ENCODE results near the gene CEP164. TPM values are rescaled to one million over a fixed set of nuclear protein-coding genes. Genes with fewer than 3 reads are reported as not detected.

The CEP164 gene
- total RNA-seq, 1 donor from 2014 or later = 25.8 TPM

DNA sequence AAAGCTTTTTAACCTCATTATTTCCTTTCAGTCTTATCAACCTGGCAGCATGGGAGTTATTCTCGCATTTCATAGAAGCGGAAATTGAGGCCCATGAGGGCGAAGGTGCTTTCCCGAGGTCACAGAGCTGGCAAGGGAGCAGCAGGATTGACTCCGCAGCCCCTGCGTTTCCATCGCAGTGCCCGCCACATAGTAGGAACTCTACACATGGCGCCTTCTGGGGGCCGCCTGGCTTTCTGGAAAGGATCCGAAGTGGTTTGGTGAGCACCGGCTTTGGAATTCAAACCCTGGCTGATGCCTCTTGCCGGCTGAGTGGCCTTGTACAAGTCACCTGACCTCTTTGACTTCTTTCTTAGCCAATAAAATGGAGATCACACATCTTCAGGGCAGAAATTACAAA lies 93.4 kb downstream of the CEP164 start:
- DNase-seq = no peak

DNA sequence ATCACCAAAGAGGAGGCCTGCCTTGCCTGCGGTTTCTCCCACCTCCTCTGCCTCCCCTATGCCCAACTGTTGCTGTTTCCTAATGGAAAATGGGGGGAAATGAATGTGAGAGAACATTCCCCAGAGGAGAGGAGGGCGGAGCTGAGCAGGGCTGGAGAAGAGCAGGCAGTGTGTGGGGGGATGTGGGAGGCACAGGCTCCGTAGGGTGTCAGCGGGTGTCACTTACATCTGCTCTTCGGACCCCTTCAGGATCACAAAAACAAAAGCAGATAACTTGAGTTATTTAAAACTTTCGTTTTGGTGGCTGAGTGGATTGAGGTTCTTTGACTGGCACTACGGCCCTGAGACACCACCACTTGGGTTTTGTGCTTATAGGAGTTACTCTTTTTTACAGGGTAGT lies 93.8 kb downstream of the CEP164 start:
- no peak for DNase-seq

DNA sequence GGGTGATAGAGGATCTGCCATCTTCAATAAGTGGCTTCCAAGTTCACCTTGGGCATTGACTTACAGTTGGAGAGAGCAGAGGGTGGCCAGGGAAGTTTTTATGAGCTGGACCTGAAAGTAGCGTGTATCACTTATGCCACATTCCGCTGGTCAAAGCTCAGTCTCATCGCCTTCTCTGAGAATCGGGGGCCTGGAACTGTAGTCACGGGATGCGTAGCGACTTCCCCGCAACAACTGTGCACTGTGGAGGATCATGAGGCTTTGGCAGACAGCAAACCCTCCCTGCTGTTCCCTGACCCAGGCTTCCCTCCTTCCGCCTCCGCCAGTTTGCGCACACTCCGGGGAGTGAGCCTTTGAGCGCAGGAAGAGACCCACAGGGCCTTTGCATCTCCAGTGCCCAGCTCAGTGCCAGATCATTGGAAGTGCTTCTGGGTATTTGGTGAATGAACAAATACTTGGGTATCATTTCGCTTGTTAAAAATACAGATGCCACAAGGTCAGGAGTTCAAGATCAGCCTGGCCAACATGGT lies 95.5 kb downstream of the CEP164 start:
- no peak for DNase-seq

DNA sequence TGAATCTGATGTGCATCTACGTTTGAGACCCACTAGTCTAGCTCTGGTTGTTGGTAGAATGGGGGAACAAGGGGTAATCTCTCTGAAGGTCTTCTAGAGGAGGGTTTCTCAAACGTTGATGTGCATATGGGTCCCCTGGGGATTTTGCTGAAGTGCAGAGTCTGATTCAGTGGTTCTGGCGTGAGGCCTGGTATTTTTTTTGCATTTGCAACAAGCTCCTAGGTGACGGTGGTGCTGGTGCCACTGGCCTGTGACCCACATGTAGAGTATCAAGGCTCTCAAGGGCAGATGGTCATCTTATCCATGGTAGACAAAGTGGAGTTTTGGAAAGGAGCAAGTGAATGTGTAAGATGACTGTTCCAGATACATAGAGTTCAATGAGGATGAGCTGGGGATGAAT lies 97.1 kb downstream of the CEP164 start:
- DNase-seq = no peak

DNA sequence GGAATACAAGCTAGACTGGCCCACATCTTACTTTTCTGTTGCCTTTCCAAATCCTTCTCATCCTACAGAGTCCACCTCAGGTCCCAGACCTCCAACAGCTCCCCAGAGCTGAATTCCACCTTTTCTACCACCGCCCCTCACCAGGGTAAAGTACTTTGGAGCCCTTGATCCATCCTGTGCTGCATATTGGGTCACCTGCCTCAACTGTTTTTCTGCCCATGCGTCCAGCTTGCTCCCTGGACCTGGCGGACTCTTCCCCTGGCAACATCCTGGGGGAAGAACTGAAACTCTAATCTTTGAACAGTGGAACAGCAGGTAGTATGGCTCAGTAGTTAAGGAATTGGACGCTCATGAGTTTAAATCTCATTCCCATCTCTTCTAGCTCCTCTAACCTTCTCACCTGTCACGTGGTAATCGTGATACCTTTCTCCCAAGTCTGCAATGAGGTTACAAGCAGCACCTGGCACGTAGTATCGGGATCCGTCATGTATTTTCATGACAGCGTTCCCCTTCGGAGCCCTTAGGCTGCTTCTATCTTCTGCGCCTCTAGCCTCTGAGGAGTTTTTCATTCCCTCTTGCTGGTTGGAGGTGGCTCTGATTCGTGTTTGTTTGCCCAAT lies 98.1 kb downstream of the CEP164 start:
- DNase-seq = no peak

DNA sequence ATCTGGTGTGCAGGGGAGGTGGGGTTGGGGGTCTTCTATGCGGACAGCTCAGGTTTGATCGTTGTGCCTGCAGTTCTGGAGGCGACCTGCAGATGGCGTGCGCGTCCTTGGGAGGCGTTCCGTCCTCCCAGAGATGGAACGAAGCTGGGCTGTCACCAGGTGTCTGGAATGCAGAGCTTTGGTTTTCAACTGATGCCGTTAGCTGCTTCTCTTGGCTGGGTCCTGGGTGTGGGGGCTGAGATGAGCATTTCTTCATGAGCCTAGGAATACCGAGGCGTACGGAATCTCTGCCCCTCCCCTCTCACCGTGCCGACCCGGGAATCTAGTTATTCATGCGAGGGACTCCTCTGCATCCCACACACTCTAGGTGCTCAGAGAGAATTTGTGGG lies 98.6 kb downstream of the CEP164 start:
- DNase-seq = peak; percentile 77

DNA sequence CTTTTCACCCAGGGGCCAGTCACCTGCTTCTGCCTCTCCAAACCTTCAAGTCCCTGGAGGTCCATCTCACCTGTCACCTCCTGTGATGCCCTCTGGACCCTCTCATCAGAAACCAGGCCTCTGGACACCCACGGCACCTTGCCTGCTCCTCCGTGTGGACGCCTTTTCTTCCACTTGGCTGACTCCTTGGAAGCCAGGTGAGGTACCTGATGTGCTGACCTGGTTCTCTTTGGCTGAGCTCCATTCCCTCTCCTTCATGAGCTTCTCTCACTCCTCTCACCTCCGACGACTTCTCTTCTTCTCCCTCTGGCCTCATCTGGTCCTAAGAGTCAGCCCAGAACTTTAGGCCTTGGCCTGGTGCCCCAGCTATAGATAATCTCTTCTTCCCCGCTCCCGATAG lies 99.3 kb downstream of the CEP164 start:
- DNase-seq = no peak

DNA sequence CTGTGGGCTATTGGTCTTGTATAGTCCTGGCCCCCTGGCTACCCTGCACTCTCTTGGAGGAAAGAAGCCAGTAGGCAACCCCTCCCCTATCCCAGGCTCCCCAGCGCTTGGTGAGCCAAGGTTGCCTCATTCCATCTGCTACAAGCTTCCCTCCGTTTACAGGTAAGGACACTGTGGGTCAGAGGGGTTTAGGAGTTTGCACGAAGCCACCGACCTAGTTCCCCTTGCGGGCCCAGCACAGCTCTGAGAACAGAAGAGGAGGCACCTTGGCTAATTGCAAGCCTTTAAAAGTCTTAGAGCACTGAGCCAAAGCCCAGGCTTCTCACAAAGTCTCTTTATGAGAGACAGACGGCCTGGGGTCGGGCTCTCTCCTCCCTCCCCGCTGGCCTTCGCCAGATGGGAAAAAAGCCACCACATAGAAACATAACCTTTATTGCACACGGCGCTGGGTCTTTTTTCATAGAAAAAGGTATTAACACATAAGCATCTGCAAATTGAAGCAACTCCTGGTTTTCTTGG lies 99.8 kb downstream of the CEP164 start:
- DNase-seq = peak; percentile 21

DNA sequence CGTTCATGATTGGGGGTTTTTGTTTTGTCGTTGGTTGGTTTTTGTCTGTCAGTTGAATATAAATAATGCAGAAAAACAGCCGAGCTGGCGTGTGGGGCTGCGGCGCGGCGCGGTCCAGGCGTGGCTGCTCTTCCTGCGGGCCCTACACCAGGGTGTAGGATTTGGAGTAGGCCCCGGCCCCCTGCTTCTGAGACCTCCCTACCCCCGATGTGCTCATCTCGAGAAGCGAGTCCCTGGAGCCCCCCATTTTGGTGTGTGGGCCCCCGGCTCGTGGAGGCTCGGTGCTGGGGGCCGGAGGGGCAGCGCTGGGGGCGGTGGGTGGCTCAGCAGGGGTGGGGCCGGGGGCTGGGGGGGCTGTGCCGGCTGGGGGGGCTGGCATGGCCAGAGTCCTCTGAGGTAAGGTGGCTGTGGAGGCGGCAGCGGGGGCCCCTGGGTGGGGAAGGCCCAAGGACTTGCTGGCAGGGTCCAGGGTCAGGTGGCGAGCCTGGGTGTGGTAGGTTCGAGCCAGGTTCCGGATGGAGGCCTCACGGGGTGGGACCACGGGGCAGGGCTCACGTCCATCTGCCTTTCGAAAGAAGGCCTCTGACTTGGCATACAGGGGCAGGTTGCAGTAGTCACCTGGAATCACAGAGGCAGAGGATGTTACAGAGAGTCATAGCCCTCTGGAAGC lies 100.7 kb downstream of the CEP164 start:
- no peak for DNase-seq

DNA sequence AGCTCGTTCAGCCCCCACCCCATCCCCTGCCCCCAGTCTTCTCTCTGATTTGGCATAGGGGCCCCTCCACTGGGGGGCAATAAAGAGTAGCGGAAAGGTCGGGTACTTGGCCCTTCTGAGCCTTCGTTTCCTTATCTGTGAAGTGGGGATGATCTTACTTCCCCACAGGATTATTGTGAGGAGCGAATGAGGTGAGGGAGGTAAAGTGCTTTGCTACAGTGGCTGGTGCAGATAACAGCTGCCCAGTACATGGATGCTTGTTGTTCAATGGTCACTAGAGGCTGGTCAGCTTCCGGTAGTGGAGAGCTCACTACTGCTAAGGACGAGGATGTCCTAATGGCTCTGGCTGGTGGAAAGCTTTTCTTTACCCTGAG lies 101.2 kb downstream of the CEP164 start:
- no peak for DNase-seq

DNA sequence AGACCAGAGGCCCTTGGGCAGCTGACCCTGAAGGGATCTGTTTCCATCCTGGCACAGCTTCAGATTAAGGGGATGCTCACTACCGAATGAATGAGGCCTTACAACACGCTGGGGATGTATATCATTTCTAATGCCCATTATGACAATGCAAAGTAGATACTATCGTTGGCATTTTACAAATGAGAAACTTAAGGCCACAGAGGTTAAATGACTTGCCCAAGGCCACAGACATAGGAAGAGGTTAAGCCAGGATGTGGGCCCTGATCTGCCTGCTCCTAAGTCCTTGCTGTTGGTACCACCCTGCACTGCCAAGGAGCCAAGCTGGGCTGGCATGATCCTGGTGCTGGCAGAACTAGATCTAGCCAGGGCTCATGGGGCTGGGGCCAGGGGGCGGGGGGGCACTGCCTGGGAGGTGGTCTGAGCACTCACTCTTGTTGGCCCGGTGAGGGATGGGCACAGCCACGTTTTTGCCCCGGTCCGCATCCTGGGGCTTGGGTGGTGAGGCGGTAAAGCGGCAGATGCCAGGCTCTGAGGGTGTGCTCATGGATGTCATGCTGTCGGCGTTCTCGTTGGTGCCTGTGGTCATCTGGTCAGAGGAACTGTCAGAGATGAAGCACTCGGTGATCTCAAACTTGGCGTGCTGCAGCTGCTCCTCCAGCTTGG lies 102.8 kb downstream of the CEP164 start:
- no peak for DNase-seq

DNA sequence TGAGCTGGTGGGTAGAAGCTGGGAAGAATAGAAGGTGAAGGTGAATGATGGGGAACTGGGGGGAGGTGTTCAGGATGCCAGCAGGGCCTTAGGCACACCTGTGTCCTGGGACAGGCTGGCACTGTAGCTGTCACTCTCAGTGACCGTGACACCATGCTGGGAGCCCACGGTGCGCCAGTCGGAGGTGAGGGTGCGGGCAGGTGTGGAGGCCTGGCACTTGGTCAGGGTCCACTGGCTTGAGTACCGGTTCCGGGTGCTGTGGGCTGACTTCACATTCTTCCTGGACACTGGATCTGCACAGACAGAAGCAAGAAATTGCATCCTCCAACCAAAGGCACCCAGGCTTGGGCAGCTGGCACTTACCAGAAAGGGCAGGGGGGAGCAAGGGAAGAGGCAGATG lies 103.8 kb downstream of the CEP164 start:
- no peak for DNase-seq

DNA sequence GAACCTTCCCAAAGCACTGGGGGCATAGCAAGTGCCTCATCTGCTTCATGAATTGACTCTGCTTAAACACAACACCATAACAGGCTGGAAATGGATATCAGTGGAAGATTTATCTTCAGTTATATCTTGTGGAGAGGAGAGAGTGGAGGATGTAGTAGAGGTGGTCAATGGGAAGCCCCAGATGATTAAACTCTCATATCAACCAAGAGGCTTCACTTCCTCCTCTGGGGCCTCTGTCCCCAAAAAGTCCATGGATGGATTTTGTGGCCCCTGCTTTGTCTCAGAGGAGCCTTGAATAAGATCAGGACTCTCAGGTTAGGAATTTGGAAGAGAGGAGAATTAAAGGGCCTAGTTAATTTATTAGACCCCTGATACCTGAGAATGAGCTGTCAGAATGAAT lies 106.1 kb downstream of the CEP164 start:
- no peak for DNase-seq

DNA sequence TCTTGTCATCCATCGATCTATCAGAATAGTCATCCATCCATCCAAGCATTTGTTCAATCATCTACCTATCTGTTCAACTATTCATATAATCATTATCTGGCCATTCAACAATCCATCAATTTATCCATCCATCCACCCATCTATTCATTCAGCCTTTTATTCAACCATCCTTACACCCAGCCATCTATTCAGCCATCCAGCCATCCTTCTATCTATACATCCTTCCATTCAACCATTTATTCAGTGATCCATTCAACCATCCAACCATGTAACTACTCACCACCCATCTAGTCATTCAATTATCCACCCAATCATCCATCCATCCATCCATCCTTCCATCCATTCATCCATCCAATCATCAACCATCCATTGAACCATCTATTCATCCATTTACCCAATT lies 106.8 kb downstream of the CEP164 start:
- DNase-seq = no peak

DNA sequence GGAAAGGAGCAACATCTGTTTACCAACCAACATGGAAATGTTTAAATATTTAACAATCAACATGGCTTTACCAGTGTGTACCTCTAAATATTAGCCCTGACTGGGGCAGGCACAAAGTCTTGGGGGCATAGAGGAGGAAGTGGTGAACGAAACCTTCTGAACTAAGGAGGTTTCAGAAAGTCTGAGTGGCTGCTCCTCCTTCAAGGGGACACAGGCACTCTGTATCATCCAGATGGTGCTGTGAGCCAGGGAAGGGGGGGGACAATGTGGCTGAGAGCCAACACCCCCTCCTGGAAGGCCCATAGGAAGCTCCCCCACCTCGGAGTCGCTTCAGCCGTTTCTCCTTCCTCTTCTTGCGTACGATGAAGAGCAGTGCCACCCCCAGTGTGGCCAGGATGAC lies 107.7 kb downstream of the CEP164 start:
- no peak for DNase-seq

DNA sequence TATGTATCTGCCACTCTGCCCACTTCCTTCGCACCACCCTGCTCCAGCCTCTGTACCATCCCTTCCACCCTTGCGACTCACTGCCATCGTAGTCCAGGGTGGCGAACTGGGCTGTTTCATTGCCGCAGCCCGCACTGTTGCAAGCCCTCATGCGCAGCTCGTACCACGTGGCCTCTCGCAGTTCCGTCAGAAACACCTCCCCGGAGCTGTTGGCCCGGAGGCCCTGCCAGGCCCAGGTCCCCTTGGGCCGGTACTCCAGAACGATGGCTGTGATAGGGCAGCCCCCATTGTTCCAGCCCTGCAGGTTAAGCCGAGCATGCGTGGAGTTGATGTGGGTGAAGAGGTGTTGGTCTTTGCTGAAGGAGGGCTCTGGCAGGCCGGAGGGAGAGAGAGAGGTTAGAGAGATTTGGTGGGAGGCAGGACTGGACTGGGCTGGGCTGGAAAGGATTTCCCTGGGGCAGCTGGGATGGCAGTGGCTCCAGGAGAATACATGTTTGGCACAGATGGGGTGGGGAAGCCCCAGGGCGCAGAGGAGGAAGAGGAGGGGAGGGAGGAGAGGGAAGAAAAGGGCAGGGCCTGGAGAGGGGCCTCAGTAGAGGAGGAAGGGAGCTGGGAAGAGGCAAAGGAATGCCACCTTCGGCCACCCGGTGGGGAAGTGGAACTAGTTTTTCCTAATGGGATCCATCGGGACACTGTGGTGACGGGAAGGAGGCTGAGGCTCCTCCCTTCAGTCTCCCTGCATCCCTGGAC lies 109.6 kb downstream of the CEP164 start:
- DNase-seq = no peak

DNA sequence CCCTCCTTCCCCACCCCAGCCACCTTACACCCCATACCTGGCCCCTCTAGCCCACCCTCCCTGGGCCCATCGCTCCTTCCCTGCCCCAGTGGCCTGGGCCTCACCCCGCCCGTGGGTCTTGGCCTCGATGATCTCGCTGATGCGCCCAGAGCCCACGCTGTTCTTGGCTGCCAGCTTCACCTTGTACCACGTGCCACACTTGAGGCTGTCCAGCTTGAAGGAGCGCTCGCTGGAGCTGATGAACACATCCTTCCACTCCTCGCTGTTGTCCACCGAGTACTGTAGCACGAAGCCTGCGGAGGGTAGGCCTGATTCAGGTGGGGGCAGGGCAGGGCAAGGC lies 110.1 kb downstream of the CEP164 start:
- DNase-seq = no peak

DNA sequence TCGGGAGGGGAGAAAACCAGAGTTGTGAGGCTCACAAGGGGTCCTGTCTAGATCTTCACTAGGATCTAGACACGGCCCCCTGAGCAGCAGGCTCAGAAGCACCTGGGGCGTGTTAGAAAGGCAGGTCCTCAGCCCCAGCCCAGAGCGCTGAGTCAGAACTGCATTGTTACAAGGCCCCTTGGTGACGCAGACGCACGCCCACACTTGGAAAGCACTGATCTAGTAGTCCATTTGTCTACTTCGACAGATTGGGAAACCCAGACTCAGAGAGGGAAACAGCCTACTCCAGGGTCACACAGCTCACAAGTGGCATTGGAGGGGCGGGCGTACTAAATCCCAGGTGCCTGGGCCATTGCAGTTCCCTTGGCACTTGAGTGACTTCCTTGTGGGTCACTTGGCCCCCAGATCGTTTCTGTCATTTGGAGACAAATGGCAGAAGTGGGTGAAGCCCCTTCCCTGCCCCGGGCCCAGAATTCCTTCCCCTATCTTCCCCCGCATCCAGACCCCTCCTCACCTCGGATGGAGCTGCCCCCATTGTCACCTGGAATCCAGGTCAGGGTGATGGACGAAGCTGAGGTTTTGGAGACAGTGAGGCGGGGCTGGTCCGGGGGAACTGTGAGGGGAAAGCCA lies 110.8 kb downstream of the CEP164 start:
- DNase-seq = no peak

DNA sequence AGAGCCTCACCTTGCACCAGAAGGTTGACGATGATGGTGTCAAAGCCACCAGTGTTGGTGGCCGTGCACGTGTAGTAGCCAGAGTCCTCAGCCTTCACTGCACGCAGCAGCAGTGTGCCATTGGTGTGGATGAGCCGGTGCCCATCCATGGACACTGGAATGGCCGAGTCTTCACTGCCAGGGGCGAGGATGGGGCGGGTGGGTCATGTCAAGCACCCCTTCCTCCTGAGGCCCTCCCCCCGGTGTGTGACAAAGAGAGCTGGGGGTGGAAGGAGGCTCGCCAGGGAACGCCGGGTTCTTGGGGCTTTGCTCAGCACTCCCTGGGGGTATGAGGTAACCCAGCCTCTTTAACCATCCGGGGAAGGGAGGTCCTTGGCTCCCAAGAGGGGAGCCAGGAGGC lies 111.6 kb downstream of the CEP164 start:
- DNase-seq = no peak

DNA sequence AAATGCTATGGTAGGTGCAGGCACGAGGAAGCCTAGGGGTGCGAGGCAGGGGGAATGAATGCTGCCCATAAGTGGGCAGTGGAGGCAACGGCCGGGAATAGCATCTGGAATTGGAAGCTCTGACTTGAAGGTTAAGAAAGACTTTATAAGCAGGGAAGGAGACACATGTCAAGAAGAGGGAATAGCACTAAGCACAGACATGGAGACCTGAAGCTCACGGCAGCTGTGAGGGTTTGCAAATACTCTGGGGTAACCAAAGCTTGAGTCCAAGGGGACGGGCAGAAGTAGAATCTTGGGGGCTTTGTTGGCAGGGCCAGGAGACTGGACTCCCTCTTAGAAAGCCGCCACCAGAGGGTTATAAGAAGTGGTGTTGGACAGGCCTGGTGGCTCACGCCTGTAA lies 112.6 kb downstream of the CEP164 start:
- DNase-seq = no peak

DNA sequence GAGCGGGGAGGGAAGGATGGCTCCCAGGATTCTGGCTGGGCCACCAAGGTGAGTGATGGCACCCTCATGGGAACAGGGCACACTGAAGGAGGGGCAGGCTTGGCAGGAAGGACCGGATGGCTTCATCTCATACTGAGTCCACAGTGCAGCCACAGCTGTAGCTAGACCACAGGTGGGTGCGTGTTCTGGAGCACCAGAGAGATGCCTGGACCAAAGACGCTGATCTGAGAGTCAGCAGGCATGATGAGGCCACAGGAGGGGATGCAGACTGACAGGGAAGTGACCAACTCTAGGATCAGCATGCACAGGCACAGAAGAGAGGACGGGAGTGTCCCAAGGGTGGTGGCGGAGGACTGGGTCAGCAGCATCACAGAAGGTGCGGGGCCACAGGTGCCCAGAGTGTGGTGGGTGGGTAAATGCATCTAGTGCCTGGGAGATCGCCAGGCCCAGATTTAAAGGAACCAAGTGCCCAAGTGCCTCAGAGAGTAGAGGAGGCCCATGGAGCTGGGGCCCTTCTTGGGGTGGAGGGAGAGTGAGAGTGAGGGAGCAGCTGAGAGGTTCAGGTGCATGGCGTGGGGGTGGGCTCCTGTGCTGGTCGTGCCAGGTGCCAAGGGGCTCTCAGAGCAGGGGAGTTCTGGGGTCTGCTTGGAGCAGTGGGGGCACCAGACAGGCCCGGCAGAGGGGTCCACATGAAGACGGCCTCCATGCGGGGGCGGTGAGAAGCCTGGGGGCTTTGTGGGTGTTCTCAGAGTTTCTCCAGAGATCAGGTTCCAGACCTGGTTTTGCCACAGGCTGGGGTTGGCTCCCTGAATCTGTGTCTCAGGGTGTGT lies 113.7 kb downstream of the CEP164 start:
- DNase-seq = no peak
